Ovary (tissue), 9 donors: Measurements from ENCODE around the gene DNASE1L1. TPM values are rescaled to one million over a fixed set of nuclear protein-coding genes. Genes with fewer than 3 reads are reported as not detected.

Experiments used
- DNase-seq, 5 donors: peaks; one replicate each; pipeline ENCODE4 v3.0.0-alpha.2; 2019 to 2020
- H3K27ac ChIP-seq, 2 donors: fragments of 200-600 bp; one replicate each; pipeline versions ENCODE4 v1.5.1 to v1.8.0; 2019 to 2022
- H3K27me3 ChIP-seq: fragments of 200-600 bp; one replicate; pipeline ENCODE4 v1.8.0; 2022
- H3K36me3 ChIP-seq: fragments of 200-600 bp; sonication (generic); one replicate; pipeline ENCODE4 v1.5.1; 2019
- H3K4me1 ChIP-seq: one replicate; pipeline ENCODE4 v1.8.1; 2013; ENCODE audit warnings: mild to moderate bottlenecking, moderate library complexity; ENCODE audit not compliant: insufficient read depth
- H3K4me3 ChIP-seq: fragments of 200-600 bp; sonication (generic); one replicate; pipeline ENCODE4 v1.5.1; 2017
- H3K9me3 ChIP-seq, 2 donors: fragments of 200-600 bp in 1 of 2; sonication (generic) in 1 of 2; one replicate each; pipeline versions ENCODE4 v1.5.1 to v1.8.1; 2013 to 2019; ENCODE audit warnings: mild to moderate bottlenecking in 1 of 2, moderate library complexity in 1 of 2
- EP300 ChIP-seq: sonication (generic); formaldehyde crosslinking; IDR thresholded peaks from one replicate; pipeline ENCODE4 v1.6.1; 2017; ENCODE audit warnings: antibody characterized with exemption
- POLR2A ChIP-seq: fragments of 450-650 bp; IDR thresholded peaks from one replicate; pipeline ENCODE4 v1.6.1; 2017; ENCODE audit warnings: antibody characterized with exemption, mild to moderate bottlenecking, moderate library complexity
- WGBS, 3 donors: extraction: QIAGEN DNeasy Blood & Tissue Kit in 1 of 3; methylation state at CpG; one replicate each; pipeline versions ENCODE4 v1.1.5 to v1.1.7; 2013 to 2017; 5-methylcytosine and 5-hydroxymethylcytosine counted together
- intact Hi-C, 4 donors: fragments of 100-400 bp; cut with DNase I; formaldehyde crosslinking; loops; one replicate each; pipeline versions ENCODE4 v1.11.0 to v1.15.1; 2022 to 2023
- polyA plus RNA-seq, 2 donors: library from polyadenylated mRNA; stranded (reverse); fragments of 200-250 nt in 1 of 2; fragments of 350-450 nt in 1 of 2; fragmentation: Illumina TruSeq in 1 of 2; extraction: RNeasy Lipid Tissue Mini Kit (QIAGEN cat#74804) in 1 of 2; gene quantifications; one replicate each; pipeline ENCODE4 v1.2.3, GENCODE V29; 2013 to 2014
- total RNA-seq, 7 donors: library from RNA; depleted of rRNA in 2 of 7; stranded (reverse); fragments of >200 nt in 2 of 7; fragmentation: NEBNext Ultra II Directional in 3 of 7; extraction: Animal tissue kit (Norgen Biotek cat#: 25700) in 3 of 7; gene quantifications; one replicate each; pipeline versions ENCODE4 v1.1.0 to v1.2.4, GENCODE V29; 2016 to 2023
- TF ChIP-seq, protein P1 (sequence below), 3 donors: fragments of 450-650 bp in 2 of 3; fragments of 200-600 bp in 1 of 3; IDR thresholded peaks; one replicate each; pipeline versions ENCODE4 v1.5.1 to v1.8.0; 2016 to 2022; ENCODE audit warnings: antibody characterized with exemption in 3 of 3, mild to moderate bottlenecking in 1 of 3
- donor health status: DM: no; HTN: no; CAD: no; lungs with moderate emphysema.
- donor health status: DM: no; HTN: no; CAD: no.
- donor health status: Bipolar disorder and iron deficiency.
- donor health status: DM: yes; HTN: yes; CAD: no.
- donor health status: DM: no; HTN: no; CAD: no.
- donor health status: DM: yes; HTN: yes; CAD: no.

The DNASE1L1 gene
- total and polyA plus RNA-seq, 9 donors = 11.9 to 21.4 (median 17.2) TPM

- intact Hi-C loops = no loop called here
- DNase-seq = peak; percentile 68 to 80 (median 80)
Observed at GRCh38 chrX:154378059-154378798, 30.8 kb downstream of the DNASE1L1 start.

GRCh38 chrX:154376774-154377173 is 32.3 kb downstream of the DNASE1L1 start:
- 35 to 51% (median 37%) methylated on average over 3 of the region's 3 CpGs for WGBS, 3 donors
- DNase-seq = peak in 4 of 5 donors; percentile 55 to 74 (median 66)
- intact Hi-C loops = no loop called here
- no peaks in the 10 kb centered on the region for H3K9me3 ChIP-seq
- H3K36me3 ChIP-seq = no peaks in the 10 kb centered on the region
- H3K4me3 ChIP-seq = no peak overlapping the region
- H3K4me1 ChIP-seq = no peaks in the 10 kb centered on the region
- peak overlapping the region; percentile 34 to 96 for H3K27ac ChIP-seq
- H3K27me3 ChIP-seq = no peaks in the 10 kb centered on the region
- TF ChIP-seq, protein P1, sequence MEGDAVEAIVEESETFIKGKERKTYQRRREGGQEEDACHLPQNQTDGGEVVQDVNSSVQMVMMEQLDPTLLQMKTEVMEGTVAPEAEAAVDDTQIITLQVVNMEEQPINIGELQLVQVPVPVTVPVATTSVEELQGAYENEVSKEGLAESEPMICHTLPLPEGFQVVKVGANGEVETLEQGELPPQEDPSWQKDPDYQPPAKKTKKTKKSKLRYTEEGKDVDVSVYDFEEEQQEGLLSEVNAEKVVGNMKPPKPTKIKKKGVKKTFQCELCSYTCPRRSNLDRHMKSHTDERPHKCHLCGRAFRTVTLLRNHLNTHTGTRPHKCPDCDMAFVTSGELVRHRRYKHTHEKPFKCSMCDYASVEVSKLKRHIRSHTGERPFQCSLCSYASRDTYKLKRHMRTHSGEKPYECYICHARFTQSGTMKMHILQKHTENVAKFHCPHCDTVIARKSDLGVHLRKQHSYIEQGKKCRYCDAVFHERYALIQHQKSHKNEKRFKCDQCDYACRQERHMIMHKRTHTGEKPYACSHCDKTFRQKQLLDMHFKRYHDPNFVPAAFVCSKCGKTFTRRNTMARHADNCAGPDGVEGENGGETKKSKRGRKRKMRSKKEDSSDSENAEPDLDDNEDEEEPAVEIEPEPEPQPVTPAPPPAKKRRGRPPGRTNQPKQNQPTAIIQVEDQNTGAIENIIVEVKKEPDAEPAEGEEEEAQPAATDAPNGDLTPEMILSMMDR (IDR thresholded peaks at IDR 0.05) = no peak
- TF ChIP-seq POLR2A (no peak), EP300 (no peak)

More at GRCh38 chrX:154378059-154378798, 30.8 kb downstream of the DNASE1L1 start:
- Histone ChIP-seq H3K27ac (peak overlapping the region; percentile 96 to 97), H3K9me3 (no peaks in the 10 kb centered on the region), H3K36me3 (no peaks in the 10 kb centered on the region), H3K4me1 (no peaks in the 10 kb centered on the region), H3K4me3 (peak overlapping the region; percentile 50), H3K27me3 (no peaks in the 10 kb centered on the region)
- TF ChIP-seq EP300 (no peak), POLR2A (peak; percentile 91)
- 37 to 47% (median 40%) methylated on average over 79 of the region's 79 CpGs for WGBS, 3 donors

GRCh38 chrX:154375156-154375504 is 33.9 kb downstream of the DNASE1L1 start:
- 63 to 65% (median 64%) methylated on average over 10 of the region's 10 CpGs for WGBS, 3 donors
- intact Hi-C loops = no loop called here
- H3K36me3 ChIP-seq = no peaks in the 10 kb centered on the region
- H3K27ac ChIP-seq = peak overlapping the region; percentile 76 to 77
- TF ChIP-seq EP300 (no peak), POLR2A (no peak)
- TF ChIP-seq, protein P1 (IDR thresholded peaks at IDR 0.05) = no peak
- H3K9me3 ChIP-seq = no peaks in the 10 kb centered on the region
- no peaks in the 10 kb centered on the region for H3K4me1 ChIP-seq
- no peaks in the 10 kb centered on the region for H3K27me3 ChIP-seq
- no peak for DNase-seq
- peak overlapping the region; percentile 55 for H3K4me3 ChIP-seq

DNA sequence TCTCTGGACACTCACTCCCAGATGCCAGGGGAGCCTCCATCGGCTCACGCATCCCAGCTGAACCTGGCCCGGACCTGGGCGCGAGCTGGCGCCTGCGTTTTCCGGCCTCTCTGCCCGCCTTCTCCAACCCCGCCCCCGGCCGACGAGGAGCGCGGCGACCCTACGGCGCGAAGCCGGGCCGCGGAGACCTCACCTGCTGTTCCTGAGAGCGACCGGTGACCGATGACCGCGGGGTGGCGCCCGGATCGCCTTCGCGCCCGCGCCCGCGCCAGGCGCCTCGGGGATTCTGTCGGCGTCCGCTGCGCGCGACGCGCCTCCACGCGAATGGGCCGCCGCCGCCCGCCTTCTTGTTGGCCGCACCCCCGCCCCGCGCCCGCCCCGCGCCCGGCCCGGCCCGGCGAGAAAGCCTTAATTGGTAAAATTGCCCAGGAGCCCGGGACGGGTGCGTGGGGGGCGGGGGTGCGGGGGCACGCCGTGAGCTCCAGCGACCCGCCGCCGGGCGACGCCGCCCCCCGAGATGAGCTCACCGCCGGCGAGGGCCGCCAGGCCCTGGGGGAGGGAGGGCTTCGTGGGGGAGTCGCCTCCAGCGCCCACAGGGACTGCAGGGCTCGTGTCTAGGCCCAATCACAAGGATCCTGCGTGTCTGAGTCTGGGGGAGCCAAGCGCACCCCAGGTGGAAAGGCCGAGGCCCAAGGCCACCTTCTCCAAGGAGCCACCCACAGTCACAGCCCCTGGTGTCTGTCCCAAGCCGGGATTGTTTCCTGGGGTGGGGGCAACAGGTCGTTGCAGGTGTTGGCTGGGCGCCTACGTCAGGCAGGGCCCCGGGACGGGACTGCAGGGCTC is 34.5 kb downstream of the DNASE1L1 start, which contains the start of gene FLNA:
Gene FLNA, minus strand, starts transcription at position 322 of the 843 bp plus-strand sequence. CDS start 3,389 bp downstream, outside the sequence.
- Histone ChIP-seq H3K9me3 (no peaks in the 10 kb centered on the region), H3K27me3 (no peaks in the 10 kb centered on the region), H3K4me3 (peak within 1 kb of the TSS; percentile 55), H3K36me3 (no peaks in the 10 kb centered on the region), H3K4me1 (no peaks in the 10 kb centered on the region), H3K27ac (peak within 1 kb of the TSS; percentile 76 to 77)
- DNase-seq = peak; percentile 54 to 77 (median 62)
- intact Hi-C loops = no loop called here
- 35 to 42% (median 35%) methylated on average over 73 to 95 of the region's 95 CpGs for WGBS, 3 donors
- TF ChIP-seq POLR2A (no peak), EP300 (no peak)
- TF ChIP-seq, protein P1 (IDR thresholded peaks at IDR 0.05) = peak in 1 of 3 donors; percentile 29
